ENCODE data around the gene MT1F.
A peak's percentile ranks its signal among the peaks of the same experiment; 100 is the strongest.
"Not testable (repeated sequence)": the region's sequence is repeated elsewhere in the genome, so short reads cannot be mapped to it uniquely, and the experiment has no call there.

The MT1F gene

GRCh38 chr16:56618138-56618537, 39.6 kb upstream of the MT1F start:
- FAIRE-seq: no peak
- DNase-seq (ENCODE audit: insufficient read length, low spot score): no peak
- no peak for TF ChIP-seq POLR2A (IDR thresholded peaks at IDR 0.05; ENCODE audit: low read depth, low read length)

- DNase-seq (ENCODE audit: insufficient read length, low spot score) (no peak), FAIRE-seq (no peak)
- TF ChIP-seq POLR2A (IDR thresholded peaks at IDR 0.05; ENCODE audit: low read depth, low read length): no peak
Observed at GRCh38 chr16:56620339-56620897, 37.3 kb upstream of the MT1F start.

GRCh38 chr16:56621665-56622445, 35.9 kb upstream of the MT1F start:
- not testable (repeated sequence) for FAIRE-seq; DNase-seq (ENCODE audit: insufficient read length, low spot score)

GRCh38 chr16:56623184-56623583, 34.6 kb upstream of the MT1F start:
- DNase-seq (ENCODE audit: insufficient read length, low spot score); FAIRE-seq: not testable (repeated sequence)

- TF ChIP-seq POLR2A (IDR thresholded peaks at IDR 0.05; ENCODE audit: low read depth, low read length): no peak
- no peak for FAIRE-seq
- no peak for DNase-seq (ENCODE audit: insufficient read length, low spot score)
Observed at GRCh38 chr16:56623637-56624036, 34.1 kb upstream of the MT1F start.

- FAIRE-seq (no peak), DNase-seq (ENCODE audit: insufficient read length, low spot score) (peak; percentile 67)
- peak; percentile 91 for TF ChIP-seq POLR2A (IDR thresholded peaks at IDR 0.05; ENCODE audit: low read depth, low read length)
Observed at GRCh38 chr16:56625140-56625942, 32.4 kb upstream of the MT1F start, which contains the start of gene MT1E. Gene MT1E, plus strand, starts transcription at chr16:56625781. Its CDS starts 71 bp downstream, at chr16:56625852.

GRCh38 chr16:56625943-56626654, 31.7 kb upstream of the MT1F start:
- DNase-seq (ENCODE audit: insufficient read length, low spot score) (no peak), FAIRE-seq (no peak)
- TF ChIP-seq POLR2A (IDR thresholded peaks at IDR 0.05; ENCODE audit: low read depth, low read length): no peak

- FAIRE-seq (no peak), DNase-seq (ENCODE audit: insufficient read length, low spot score) (no peak)
- no peak for TF ChIP-seq POLR2A (IDR thresholded peaks at IDR 0.05; ENCODE audit: low read depth, low read length)
Observed at GRCh38 chr16:56626685-56627084, 31.1 kb upstream of the MT1F start.

- DNase-seq (ENCODE audit: insufficient read length, low spot score): no peak
- no peak for TF ChIP-seq POLR2A (IDR thresholded peaks at IDR 0.05; ENCODE audit: low read depth, low read length)
Observed at GRCh38 chr16:56628486-56629350, 29.0 kb upstream of the MT1F start.

GRCh38 chr16:56629531-56629930, 28.2 kb upstream of the MT1F start:
- DNase-seq (ENCODE audit: insufficient read length, low spot score): no peak
- no peak for FAIRE-seq
- TF ChIP-seq POLR2A (IDR thresholded peaks at IDR 0.05; ENCODE audit: low read depth, low read length): no peak

More at GRCh38 chr16:56628486-56629350, 29.0 kb upstream of the MT1F start:
- no peak for FAIRE-seq

GRCh38 chr16:56630134-56630533, 27.6 kb upstream of the MT1F start:
- TF ChIP-seq POLR2A (IDR thresholded peaks at IDR 0.05; ENCODE audit: low read depth, low read length): no peak
- DNase-seq (ENCODE audit: insufficient read length, low spot score) (no peak), FAIRE-seq (no peak)

- DNase-seq (ENCODE audit: insufficient read length, low spot score) (no peak), FAIRE-seq (no peak)
- no peak for TF ChIP-seq POLR2A (IDR thresholded peaks at IDR 0.05; ENCODE audit: low read depth, low read length)
Observed at GRCh38 chr16:56631197-56631596, 26.6 kb upstream of the MT1F start.

- FAIRE-seq (no peak), DNase-seq (ENCODE audit: insufficient read length, low spot score) (no peak)
- TF ChIP-seq POLR2A (IDR thresholded peaks at IDR 0.05; ENCODE audit: low read depth, low read length): no peak
Observed at GRCh38 chr16:56631832-56632155, 26.0 kb upstream of the MT1F start.

Data from H54 (cell line).